HG02588 (cell line): ENCODE data around the gene EVX2.

Source experiments
- ATAC-seq: cut with Tn5 transposase; IDR thresholded peaks from one replicate; pipeline ENCODE4 v1.9.1; 2021; ENCODE audit warnings: mild to moderate bottlenecking, moderate library complexity; ENCODE audit not compliant: unreplicated experiment

EVX2 gene

DNA sequence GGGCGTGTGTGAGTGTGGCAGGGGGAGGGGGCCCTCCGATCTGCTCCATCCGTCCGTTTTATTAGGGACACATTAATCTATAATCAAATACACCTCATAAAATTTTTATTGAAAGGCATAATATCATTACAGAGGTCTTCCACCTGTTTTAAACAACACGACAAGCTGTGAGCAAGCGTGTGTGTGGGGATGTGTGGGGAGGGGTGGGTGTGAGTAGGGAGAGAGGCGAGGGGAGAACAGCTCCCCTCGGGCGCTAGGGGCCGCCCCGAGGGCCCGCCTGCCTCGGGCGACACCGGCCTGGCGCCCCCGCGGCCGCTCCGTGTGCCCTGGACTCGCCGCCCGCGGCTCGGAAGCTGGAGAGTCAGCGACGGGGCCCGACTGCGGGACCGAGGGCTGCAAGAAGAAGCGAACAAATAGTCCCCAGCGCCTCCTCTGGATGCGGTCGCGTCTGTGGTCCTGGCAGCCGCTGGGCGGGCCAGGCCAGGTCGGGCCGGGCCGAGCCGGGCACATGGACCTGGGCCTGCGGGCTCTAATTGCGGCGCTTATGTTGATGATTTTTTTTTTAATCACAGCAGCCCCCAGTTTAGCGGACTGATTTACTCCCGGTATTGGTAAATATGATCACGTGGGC, 38.4 kb upstream of the EVX2 start:
- no peak for ATAC-seq

DNA sequence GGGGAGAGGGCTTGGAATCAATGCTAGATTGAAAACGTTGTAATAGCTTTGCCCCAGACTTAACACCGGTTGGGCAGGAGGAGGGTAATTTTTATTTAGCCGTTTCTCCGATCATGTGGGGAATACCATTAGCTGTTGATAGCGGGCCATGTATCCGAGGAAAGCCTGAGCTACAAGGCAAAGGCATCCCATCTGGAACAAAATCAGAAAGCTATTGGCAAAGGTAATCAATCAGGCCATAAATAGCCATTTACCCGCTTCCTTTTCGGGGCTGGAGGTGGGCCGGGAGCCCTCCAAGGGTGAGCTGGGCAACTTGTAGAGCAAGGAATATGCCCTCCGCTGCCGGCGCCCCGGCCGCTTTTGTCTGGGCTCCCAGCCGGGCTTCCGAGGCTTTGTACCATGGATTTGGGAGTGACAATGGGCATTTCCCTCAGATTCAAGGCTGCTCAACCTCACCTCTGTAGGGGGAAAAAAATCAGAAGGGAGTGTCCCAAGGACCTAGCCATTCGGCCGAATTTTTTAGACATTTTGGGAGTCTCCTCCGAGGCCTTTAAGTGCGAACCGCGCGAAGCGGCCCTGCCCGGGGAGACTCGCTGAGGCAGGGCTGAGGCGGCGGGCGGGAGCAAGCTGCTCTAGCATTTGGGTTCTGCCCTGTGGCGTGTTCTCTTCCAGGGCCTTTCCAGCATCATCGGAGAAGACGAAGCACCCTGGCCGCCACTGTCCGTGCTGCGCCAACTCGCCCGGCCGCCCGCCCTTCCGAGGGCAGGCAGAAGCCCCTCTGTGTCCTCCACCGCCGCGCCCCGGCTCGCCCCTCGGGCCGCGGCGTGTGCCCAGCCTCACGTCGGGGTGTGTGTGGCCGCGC, 37.7 kb upstream of the EVX2 start:
- no peak for ATAC-seq

DNA sequence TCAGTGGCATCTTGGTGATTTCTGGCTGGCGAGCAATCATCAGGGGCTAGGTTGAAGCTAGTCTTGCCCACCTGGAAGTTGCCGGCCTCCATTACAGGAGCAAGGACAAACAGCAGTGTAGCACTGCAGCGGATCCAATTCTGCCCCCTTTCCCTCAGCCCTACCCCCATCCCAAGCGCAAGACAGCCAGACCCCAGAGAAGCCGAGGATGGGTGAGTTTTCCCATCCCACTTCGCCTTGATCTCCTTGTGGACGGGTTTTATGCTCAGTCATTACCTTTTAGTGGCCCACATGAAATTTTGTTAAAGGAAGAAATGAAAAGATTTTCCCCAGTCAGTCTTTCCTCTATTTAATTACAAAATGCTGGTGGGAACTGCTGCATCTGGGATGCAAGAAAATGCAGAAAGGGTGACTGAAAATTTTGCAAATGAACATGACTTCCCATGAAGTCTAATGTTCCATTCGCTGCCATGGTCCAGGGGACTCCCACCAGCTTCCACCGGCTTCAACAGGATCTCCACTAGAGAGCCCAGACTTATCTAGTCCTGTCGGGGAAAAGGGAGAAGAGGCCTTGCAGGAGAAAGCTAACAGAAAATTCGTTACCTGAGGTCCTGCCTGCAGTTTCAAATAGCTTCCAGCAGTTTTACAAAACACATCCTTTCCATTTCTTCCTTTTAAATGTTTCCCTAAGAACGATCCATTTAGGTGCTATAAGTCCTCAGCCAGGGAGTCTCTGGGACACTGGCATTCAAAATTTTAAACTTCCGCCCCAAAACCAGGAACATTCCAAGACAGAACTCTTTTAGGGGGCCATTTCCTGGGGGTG, 36.8 kb upstream of the EVX2 start:
- ATAC-seq, result no peak

DNA sequence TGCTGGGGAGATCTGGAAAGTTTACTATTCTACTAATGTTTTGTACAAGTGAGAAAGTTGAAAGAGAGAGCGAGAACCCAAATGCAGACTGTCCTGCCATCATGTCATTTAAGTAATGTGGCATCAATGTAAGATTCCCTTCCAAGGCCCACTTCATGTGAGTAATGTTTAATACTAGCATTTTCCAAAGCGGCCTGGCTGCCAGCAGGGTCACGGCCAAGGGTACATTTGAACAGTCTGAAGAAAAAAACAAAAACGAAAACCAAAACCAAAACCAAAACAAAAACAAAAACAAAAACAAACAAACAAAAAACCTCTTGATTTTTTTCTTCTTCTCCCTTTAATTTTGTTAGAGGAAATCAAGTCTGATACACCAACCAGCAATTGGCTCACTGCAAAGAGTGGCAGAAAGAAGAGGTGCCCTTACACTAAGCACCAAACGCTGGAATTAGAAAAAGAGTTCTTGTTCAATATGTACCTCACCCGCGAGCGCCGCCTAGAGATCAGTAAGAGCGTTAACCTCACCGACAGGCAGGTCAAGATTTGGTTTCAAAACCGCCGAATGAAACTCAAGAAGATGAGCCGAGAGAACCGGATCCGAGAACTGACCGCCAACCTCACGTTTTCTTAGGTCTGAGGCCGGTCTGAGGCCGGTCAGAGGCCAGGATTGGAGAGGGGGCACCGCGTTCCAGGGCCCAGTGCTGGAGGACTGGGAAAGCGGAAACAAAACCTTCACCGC, 35.0 kb upstream of the EVX2 start:
- peak; percentile 54 for ATAC-seq

DNA sequence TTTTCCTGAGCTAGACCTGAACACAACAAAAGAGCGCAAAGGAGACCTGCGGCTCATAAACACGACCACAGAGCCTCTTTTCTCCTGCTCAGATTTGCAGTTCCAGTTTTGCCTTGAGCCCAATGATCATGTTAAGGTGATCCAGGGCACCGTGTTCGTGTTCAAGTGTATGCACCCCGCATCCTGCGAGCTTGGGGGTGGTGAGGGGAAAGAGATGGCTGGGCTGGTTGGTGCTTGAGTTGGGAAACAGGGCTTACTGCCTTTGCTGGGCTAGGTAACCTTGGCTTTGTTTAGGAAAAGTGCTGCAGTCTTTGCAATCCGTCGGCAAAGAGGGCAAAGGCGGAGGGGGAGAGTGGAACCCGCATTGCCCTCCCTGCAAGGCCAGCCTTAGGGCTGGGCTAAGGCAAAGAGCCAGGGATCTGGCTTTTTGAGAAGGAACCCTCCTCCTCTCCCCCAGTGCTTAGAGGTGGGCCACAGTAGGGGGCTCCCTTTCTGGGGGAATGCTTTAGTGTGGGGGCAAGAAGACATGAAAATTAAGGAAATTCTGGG, 34.1 kb upstream of the EVX2 start:
- ATAC-seq, result no peak

DNA sequence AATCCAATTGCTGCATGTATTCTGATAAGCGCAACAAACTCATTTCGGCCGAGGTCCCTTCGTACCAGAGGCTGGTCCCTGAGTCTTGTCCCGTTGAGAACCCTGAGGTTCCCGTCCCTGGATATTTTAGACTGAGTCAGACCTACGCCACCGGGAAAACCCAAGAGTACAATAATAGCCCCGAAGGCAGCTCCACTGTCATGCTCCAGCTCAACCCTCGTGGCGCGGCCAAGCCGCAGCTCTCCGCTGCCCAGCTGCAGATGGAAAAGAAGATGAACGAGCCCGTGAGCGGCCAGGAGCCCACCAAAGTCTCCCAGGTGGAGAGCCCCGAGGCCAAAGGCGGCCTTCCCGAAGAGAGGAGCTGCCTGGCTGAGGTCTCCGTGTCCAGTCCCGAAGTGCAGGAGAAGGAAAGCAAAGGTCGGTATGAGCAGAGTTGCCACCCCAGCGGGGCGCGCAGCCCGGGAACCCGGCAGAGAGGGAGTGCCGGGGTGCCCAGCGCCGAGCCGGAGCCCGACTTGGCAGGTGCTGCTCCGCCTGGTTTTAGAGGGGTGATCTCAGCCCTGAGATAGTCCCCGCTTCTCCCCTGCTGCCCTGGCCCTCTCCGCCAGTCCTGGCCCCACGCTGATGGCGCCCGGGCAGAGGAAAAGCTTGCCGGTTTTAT, 33.5 kb upstream of the EVX2 start:
- ATAC-seq, result no peak

DNA sequence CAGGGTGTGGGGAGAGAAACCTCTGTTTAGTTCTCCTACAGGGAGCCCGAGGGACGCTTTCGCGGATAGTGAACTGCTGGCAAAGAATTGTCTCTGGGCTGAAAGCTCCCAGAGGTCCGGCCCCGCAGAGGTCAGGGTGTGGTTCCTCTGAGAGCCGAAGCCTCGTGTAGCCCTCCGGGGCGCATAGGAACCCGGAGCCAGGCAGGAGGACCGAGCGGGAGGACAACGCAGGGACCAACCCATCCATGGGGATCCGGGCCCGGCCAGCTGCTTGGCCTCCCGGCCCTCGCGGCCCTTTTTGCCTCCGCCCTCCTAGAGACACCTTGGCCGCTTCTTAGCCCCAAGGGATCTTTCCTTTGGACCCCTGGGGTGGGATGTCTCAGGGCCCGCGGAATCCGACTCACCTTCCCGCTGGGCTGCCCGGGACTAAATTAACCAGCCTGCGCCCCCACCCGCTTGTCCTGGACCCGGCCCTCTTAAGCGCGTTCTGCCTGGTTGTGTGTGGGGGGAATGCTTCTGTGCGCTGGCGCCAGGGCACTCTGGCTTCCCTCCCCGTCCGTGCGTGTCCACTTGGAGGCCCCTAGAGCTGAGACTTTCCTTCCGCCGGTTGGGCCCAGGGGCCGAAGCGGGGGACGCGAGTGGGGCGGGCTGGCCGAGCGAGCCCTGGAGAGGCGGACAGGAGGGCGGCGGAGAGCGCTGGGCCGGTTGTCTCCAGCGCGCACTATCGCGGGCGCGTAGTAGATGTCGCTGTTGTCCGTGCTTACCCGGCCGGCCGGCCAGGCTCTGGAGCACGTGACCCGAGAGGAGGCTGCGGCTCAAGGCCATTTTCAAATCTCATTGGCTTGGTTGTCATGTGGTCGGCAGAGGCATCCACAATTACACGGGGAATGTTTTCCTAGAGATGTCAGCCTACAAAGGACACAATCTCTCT, 32.4 kb upstream of the EVX2 start, which contains the start of gene HOXD10:
Gene HOXD10 (plus strand): TSS at position 896 of the 931 bp plus-strand sequence. CDS start 56 bp downstream, outside the sequence.
- ATAC-seq, result no peak

DNA sequence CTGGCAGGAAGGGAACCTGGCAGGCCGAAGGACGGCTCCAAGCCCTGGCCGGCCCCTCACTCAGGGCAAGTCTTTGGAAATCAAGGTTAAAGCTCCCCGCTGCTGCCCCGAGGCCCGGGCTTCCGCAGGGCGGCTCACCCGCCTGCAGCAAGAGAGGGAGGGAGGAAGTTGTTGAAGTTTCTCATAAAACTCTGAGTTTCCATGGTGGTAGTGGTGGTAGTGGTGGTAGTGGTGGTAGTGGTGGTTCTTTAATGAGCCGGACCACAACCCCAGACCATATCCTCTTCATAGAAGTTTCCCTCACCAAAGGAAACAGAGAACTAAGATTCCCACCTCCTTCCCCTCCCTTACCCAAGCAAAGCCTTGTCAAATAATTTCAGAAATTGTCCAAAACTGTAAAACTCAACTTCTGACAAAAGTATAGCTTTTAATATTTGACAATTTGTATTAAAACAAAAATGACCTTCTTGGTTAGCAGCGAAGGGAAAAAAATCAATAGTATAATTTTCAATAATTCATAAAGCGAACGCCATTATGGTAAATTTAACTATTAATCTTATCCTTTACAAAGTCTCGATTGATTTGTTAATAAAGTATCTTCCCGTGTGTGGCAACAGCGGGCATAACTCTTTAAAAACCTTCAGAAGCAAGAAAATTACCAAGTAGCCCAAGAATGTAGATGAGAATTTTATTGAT, 31.3 kb upstream of the EVX2 start:
- no peak for ATAC-seq

DNA sequence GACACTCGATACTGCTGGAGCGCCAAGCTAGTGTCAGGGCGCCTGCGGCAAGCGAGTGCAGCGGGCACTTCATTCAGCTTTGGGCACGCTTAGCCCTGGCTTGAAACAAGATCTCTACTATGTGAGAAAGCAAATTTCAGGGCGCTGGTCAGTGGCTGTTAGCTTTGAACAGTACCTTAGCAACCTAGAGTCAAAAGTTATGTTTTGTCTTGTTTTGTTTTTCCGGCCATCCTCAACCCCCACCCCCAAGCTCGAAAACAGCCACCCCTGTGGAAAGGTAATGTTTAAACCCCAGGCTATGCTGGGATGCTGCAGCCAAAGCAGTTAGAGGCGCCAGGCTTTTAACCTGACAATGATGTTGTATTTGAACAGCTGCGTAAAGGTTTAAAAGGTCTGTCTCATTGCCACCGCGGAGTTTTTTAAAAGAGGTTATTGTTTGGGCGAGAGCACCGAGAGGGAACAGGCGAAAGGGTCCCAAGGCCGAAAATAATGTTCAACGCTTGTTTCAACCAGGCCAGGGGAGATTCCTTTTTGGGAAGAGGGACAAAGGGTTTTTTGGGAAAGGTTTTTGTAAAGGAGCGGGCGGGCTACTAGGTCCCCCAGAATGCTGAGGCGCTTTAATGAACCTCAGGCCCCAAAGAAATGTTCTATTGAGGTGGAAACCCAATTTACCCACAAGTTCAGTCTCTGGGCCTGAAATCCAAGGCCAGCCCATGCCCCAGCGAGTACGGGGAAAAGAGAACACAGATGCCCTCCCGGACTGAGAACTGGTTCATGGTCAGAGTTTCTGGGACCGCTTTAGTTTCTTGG, 30.6 kb upstream of the EVX2 start:
- no peak for ATAC-seq

DNA sequence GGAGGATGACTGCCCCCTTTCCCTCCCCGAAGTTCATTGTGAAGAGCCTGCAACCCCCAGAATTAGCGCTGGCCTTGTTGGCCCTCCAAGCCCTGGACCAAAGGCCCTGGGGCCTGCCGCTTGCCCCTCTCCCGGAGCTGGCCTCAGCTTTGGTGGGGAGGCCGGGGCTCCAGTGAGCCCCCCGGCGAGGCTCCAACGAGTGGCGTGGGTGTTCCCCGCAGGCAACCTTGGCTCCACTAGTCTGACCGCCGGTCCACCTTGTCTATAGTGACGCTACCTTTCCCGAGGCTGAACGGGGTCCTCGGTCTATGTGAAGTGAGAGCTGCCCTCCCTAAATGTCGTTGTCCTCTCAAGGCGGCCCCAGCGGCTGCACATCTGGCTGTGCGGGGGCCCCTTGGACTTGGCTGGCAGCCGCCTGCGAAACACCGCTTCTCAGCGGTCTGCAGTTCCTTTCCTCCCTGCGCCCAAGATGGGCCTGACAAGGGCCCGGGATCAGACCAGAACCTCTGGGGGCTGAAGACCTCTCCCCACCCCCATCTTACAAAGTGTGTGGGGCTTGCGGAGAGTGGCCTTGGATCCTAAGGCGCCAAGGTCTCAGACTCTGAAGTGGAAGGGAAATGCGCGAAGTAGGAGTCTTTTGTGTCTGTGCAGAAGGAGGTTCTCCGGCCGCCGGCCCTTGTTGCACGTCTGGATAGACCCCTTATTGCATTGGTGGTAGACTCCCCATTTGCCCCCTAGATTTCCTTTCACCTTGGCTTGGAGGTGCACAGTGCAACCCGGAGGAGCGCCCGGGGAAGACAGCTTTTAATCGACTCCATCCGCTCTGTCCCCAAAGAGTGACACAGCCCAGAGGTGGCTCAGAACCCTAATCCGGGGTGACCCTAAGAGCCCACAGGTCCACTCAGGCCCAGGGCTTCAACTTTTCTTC, 28.9 kb upstream of the EVX2 start:
- no peak for ATAC-seq

DNA sequence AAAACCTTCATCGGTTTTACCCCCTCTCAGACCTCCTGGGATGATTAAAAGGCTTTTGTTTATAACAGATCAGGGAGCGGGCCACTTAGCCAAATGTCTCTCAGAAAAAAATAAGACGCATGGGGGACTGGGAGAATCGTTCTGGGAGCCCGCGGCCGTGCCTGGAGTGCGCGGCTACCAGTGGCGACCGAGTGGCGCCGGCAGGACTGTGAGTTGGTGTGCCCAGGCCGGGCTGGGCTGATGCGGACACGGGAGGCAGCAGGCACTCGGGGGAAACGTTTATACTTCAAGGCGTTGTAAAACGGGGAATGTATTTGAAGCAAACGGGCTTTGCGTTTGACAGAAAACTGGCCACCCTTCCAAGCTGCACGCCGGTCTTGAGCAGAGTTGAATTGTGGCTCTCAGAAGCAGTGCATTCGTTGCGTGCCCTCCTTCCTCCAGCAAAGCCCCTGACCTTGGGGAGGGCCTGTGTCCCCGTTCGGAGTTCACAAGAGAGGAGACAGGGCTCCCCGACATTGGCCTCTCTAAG, 28.1 kb upstream of the EVX2 start:
- no peak for ATAC-seq

DNA sequence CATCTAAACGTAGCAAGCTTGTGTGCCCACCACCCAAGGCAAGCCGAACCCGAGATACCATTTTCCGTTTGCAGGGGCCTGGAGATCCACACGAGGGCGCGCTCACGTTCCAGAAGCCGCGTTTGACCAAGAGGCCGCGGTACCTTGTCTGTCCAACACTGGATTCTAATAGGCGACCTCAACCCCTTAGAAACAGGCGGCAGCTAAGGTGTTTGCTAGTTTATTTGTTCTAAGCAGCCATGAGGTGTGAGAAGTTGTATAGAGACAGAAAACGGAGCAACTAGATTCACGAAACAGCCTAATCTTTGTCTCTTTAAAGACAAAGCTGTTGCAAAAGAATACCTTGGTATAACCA, 27.5 kb upstream of the EVX2 start:
- no peak for ATAC-seq

DNA sequence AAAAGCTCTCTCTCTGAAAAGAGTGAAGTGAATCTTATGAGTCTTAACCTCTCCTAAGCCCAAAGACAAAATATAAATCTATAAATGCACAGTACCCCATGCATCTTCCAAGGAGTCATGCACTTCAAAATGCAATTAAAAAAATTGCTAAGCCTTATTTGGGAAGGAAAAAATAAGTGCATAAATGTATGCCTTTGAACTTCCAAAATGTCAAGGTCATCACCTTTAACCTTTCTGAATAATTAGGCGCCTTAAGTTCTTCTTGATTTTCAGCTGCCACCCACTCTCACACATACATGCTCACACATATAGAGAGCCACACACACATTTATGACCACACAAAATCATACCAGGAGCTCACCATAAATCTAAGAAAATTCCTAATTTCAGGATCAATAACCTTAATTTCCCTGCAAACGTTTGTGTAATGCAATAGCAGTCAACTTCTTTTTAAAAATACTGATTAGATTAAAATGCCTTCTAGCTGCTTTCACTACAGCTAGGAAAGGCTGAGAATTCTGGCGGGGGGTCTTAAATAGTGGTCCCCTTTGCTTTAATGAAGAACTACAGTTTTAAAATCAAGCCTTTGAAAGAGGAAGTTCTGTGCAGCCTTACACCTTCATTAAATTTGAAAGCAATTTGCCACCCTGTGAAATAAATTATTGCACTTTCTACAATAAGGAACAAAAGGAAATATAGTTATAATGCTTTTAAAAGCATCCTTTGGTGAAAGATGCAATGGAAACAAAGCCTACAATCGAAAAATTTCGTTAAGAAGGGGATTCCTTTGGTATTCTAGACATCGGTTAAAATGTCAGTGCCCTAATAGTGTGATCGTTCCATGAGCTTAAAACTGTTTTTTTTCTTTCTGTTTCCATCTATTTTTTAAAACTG, 26.9 kb upstream of the EVX2 start:
- no peak for ATAC-seq

DNA sequence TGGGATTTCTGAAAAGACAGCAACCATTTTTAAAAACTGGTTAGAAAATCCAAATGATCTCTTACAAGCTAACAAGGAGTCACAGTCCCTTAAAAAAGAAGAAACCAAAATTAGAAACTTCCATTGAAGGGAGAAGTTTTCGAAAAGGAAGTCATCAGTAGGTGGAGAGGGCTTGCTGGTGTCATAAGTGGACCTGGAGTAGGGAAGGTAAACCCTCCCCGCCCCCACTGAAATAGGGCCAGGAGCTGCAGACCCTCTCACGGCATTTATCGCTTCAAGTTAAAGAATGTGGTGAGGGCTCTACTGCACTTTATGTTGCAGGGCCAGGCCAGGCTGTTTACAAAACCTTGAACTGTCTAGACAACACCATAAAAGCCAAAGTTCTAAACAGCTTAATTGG, 26.2 kb upstream of the EVX2 start:
- ATAC-seq, result no peak

DNA sequence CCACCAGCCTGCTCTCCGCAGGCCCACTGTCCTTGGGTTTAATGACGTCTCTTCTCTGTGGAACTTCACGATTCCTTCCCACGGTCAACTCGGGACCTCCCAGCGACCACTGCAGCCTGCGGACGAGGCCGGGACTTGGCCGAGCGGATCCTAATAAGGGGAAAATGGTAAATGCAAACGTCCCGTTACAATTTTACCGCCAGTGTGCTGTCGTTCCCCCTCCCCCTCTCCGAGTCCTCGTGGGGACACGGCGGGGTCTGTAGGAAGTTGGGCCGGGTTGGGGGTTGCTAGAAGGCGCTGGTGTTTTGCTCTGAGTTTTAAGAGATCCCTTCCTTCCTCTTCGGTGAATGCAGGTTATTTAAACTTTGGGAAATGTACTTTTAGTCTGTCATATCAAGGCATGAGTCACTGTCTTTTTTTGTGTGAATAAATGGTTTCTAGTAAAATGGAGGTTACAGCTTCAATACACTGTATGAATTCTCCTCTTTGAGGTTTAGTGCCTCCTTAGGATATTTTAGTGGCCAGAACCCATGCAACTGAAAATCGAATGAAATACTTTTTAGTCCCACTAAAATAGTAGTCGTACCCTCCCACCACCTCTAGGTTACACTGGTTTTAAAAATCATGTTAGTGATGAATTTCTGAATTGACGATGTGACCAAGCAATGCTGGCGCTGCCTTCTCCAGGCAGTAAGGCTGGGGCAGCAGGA, 25.6 kb upstream of the EVX2 start:
- ATAC-seq, result no peak
